SK-N-SH (cell line): ENCODE measurements around the gene CTCFL. TPM values are rescaled to one million over a fixed set of nuclear protein-coding genes. Genes with fewer than 3 reads are reported as not detected.

Source experiments
- CTCF ChIA-PET: fragments of 300-600, 350-600 bp; formaldehyde crosslinking; extraction: SDS; loops from one replicate; lab custom pipeline; 2021; lab: Yijun Ruan, JAX
- POLR2A ChIA-PET: fragments of 350-600 bp; sonication (Branson Sonifier 250); formaldehyde crosslinking; extraction: SDS; loops from one replicate; lab custom pipeline; 2020; ENCODE audit warnings: antibody characterized with exemption, inconsistent platforms; lab: Yijun Ruan, JAX
- DNase-seq: peaks from one replicate; pipeline ENCODE4 v3.0.0; 2012
- H2AFZ ChIP-seq: fragments of 200-600 bp; sonication (generic); 2 replicates; pipeline ENCODE4 v1.8.1; 2016; ENCODE audit warnings: antibody characterized with exemption, mild to moderate bottlenecking, low read depth
- H3F3A ChIP-seq: fragments of 200-600 bp; sonication (generic); replicated peaks from 2 replicates; pipeline ENCODE3; 2016; ENCODE audit warnings: antibody characterized with exemption, mild to moderate bottlenecking; ENCODE audit not compliant: insufficient read depth
- H3K27ac ChIP-seq, 2 experiments: fragments of 200-500 bp in 1 of 2; fragments of 200-600 bp in 1 of 2; sonication (Bioruptor generic) in 1 of 2; sonication (generic), shearing (Covaris generic) in 1 of 2; 2 replicates each; pipeline versions ENCODE4 v1.5.1 to v1.6.1; 2014 to 2016; ENCODE audit warnings: low read depth in 2 of 2, inconsistent platforms in 1 of 2, low read length in 1 of 2, mild to moderate bottlenecking in 1 of 2, mixed read lengths in 1 of 2
- H3K27me3 ChIP-seq: fragments of 200-600 bp; sonication (generic), shearing (Covaris generic); 2 replicates; pipeline ENCODE4 v1.6.1; 2016; ENCODE audit warnings: mixed run types; ENCODE audit not compliant: insufficient read depth
- H3K36me3 ChIP-seq, 2 experiments: fragments of 200-500 bp in 1 of 2; fragments of 200-600 bp in 1 of 2; sonication (Bioruptor generic) in 1 of 2; sonication (generic) in 1 of 2; replicated peaks in 1 of 2; 2 replicates each; pipeline versions ENCODE3 to v1.5.1; 2014 to 2016; ENCODE audit warnings: low read length in 1 of 2, mild to moderate bottlenecking in 1 of 2; ENCODE audit not compliant: insufficient read depth in 2 of 2, control insufficient read depth in 1 of 2
- H3K4me1 ChIP-seq, 2 experiments: fragments of 200-500 bp in 1 of 2; fragments of 200-600 bp in 1 of 2; sonication (Bioruptor generic) in 1 of 2; sonication (generic), shearing (Covaris generic) in 1 of 2; 2 replicates each; pipeline versions ENCODE4 v1.5.1 to v1.6.1; 2014 to 2016; ENCODE audit warnings: low read depth in 1 of 2, low read length in 1 of 2, mixed run types in 1 of 2; ENCODE audit not compliant: insufficient read depth in 2 of 2, control insufficient read depth in 1 of 2
- H3K4me2 ChIP-seq: fragments of 200-600 bp; sonication (generic), shearing (Covaris generic); 2 replicates; pipeline ENCODE4 v1.6.1; 2017; ENCODE audit warnings: mixed run types
- H3K4me3 ChIP-seq, 2 experiments: fragments of 200-500 bp in 1 of 2; fragments of 200-600 bp in 1 of 2; sonication (Bioruptor generic) in 1 of 2; sonication (generic), shearing (Covaris generic) in 1 of 2; 2 replicates each; pipeline versions ENCODE4 v1.5.1 to v1.8.1; 2014 to 2016; ENCODE audit warnings: low read depth in 2 of 2, inconsistent platforms in 1 of 2, low read length in 1 of 2, mild to moderate bottlenecking in 1 of 2, mixed read lengths in 1 of 2, moderate library complexity in 1 of 2
- H3K79me2 ChIP-seq: fragments of 200-600 bp; sonication (generic); 2 replicates; pipeline ENCODE4 v1.8.1; 2017; ENCODE audit warnings: mild to moderate bottlenecking; ENCODE audit not compliant: insufficient read depth
- H3K9ac ChIP-seq: fragments of 200-600 bp; sonication (generic); 2 replicates; pipeline ENCODE4 v1.6.1; 2017; ENCODE audit warnings: mixed run types
- H3K9me2 ChIP-seq: fragments of 200-600 bp; sonication (generic); 2 replicates; pipeline ENCODE4 v1.6.1; 2017; ENCODE audit warnings: mixed run types
- H3K9me3 ChIP-seq: fragments of 200-600 bp; sonication (generic); 2 replicates; pipeline ENCODE4 v1.6.1; 2017; ENCODE audit warnings: mixed run types, mild to moderate bottlenecking, moderate library complexity
- H4K20me1 ChIP-seq: fragments of 200-600 bp; sonication (generic); 2 replicates; pipeline ENCODE4 v1.6.1; 2017; ENCODE audit warnings: mild to moderate bottlenecking, mixed run types; ENCODE audit not compliant: insufficient read depth
- CHD2 ChIP-seq: fragments of 150-350 bp; IDR thresholded peaks from 2 replicates; pipeline ENCODE4 v1.6.1; 2018; ENCODE audit warnings: low read length; ENCODE audit not compliant: partially characterized antibody
- CTCF ChIP-seq: fragments of 200-600 bp; sonication (generic); IDR thresholded peaks from 2 replicates; pipeline ENCODE4 v1.6.1; 2017; ENCODE audit warnings: antibody characterized with exemption, mild to moderate bottlenecking, moderate library complexity
- ELF1 ChIP-seq: IDR thresholded peaks from 2 replicates; pipeline ENCODE4 v1.4.0; 2012
- EP300 ChIP-seq, 2 experiments: IDR thresholded peaks; 2 replicates each; pipeline versions ENCODE4 v1.4.0 to v1.6.1; 2012; ENCODE audit warnings: borderline replicate concordance in 1 of 2, low read depth in 1 of 2, low read length in 1 of 2
- FOSL2 ChIP-seq: IDR thresholded peaks from 2 replicates; pipeline ENCODE4 v1.4.0; 2012; ENCODE audit warnings: low read depth, mild to moderate bottlenecking, moderate library complexity, borderline replicate concordance
- FOXJ3 ChIP-seq: sonication (generic); formaldehyde crosslinking; IDR thresholded peaks from 2 replicates; pipeline ENCODE4 v1.5.1; 2020; ENCODE audit warnings: mild to moderate bottlenecking, missing genetic modification reagents
- GABPA ChIP-seq: IDR thresholded peaks from 2 replicates; pipeline ENCODE4 v1.4.0; 2012; ENCODE audit warnings: low read depth, mild to moderate bottlenecking
- IRF3 ChIP-seq: fragments of 150-350 bp; IDR thresholded peaks from 2 replicates; pipeline ENCODE4 v1.6.1; 2016; ENCODE audit warnings: mild to moderate bottlenecking, low read depth, low read length
- MEF2A ChIP-seq: IDR thresholded peaks from 2 replicates; pipeline ENCODE4 v1.4.0; 2012; ENCODE audit warnings: low read depth, borderline replicate concordance
- PBX3 ChIP-seq: IDR thresholded peaks from 2 replicates; pipeline ENCODE4; 2012
- SIN3A ChIP-seq: IDR thresholded peaks from 2 replicates; pipeline ENCODE4 v1.6.1; 2012; ENCODE audit warnings: low read depth, mild to moderate bottlenecking, low read length, moderate library complexity, borderline replicate concordance
- SMC3 ChIP-seq: IDR thresholded peaks from 2 replicates; pipeline ENCODE4 v1.6.1; 2012; ENCODE audit warnings: low read depth, low read length, improper control_type of control experiment
- TAF1 ChIP-seq: IDR thresholded peaks from 2 replicates; pipeline ENCODE4 v1.6.1; 2012; ENCODE audit warnings: low read depth, mild to moderate bottlenecking, low read length, moderate library complexity, borderline replicate concordance
- TEAD4 ChIP-seq: IDR thresholded peaks from 2 replicates; pipeline ENCODE4 v1.4.0; 2012; ENCODE audit warnings: mild to moderate bottlenecking, borderline replicate concordance; ENCODE audit not compliant: insufficient read depth
- USF2 ChIP-seq: fragments of 150-350 bp; IDR thresholded peaks from 2 replicates; pipeline ENCODE4 v1.6.1; 2017; ENCODE audit warnings: antibody characterized with exemption, low read length, low read depth, borderline replicate concordance
- ZBTB33 ChIP-seq: IDR thresholded peaks from 2 replicates; pipeline ENCODE4 v1.4.0; 2012; ENCODE audit warnings: low read depth, borderline replicate concordance
- WGBS: methylation state at CpG from one replicate; pipeline ENCODE4 v1.1.6; 2017; ENCODE audit warnings: low lambda C conversion rate; 5-methylcytosine and 5-hydroxymethylcytosine counted together
- polyA plus RNA-seq, 3 experiments: library from polyadenylated mRNA; depleted of rRNA; stranded (reverse); fragments of >200 nt; gene quantifications; 2 replicates each; pipeline ENCODE4 v1.2.3, GENCODE V29; 2012

Gene CTCFL
- polyA plus RNA-seq, 1 of the 3 experiments (the other 2 are of a cell fraction), result not detected

- TF ChIP-seq ZBTB33 (no peak), MEF2A (no peak), CHD2 (no peak), SIN3A (no peak), EP300 (IDR thresholded peaks at IDR 0.05; ENCODE audit: borderline replicate concordance in 1 of 2, low read depth in 1 of 2, low read length in 1 of 2) (no peak), ELF1 (no peak), SMC3 (no peak), CTCF (no peak), TAF1 (no peak), GABPA (no peak), TEAD4 (no peak), USF2 (no peak), FOSL2 (no peak), FOXJ3 (CRISPR knock-in tag) (no peak)
These were observed 3.2 kb upstream of the CTCFL start (continued) for GRCh38 chr20:57528148-57528547.

GRCh38 chr20:57527728-57528127 is 2.8 kb upstream of the CTCFL start:
- H4K20me1 ChIP-seq, result no peaks in the 10 kb centered on the region
- peaks cover 0 to 2% of the 10 kb centered on the region in 2 experiments; a peak in 1 of 4 replicates for H3K4me1 ChIP-seq
- H3K27ac ChIP-seq, result no peak overlapping the region
- CTCF ChIA-PET, result interaction anchor here (0.9 to 2.1 kb wide), 7 partner anchors 10 to 69 kb away, joined by 3 to 8 read pairs (median 4); no protein-coding TSS in a partner anchor
- DNase-seq, result no peak
- H2AFZ ChIP-seq, result no peak overlapping the region
- H3K4me3 ChIP-seq, result no peak overlapping the region
- H3K4me2 ChIP-seq, result no peak overlapping the region
- TF ChIP-seq ELF1, result no peak
- TF ChIP-seq IRF3, result no peak
- no peak for TF ChIP-seq SMC3
- TF ChIP-seq PBX3, result no peak
- H3K27me3 ChIP-seq, result no peaks in the 10 kb centered on the region
- no peaks in the 10 kb centered on the region for H3K9me3 ChIP-seq
- no peaks in the 10 kb centered on the region for H3K79me2 ChIP-seq
- POLR2A ChIA-PET, result no interaction called here
- no peaks in the 10 kb centered on the region for H3K36me3 ChIP-seq
- WGBS, result 74% methylated on average over 6 of the region's 6 CpGs
- H3F3A ChIP-seq, result no peaks in the 10 kb centered on the region
- H3K9me2 ChIP-seq, result no peaks in the 10 kb centered on the region
- no peak overlapping the region for H3K9ac ChIP-seq
